Calu3 (cell line): ENCODE measurements around the gene GBX1. TPM values are rescaled to one million over a fixed set of nuclear protein-coding genes. Genes with fewer than 3 reads are reported as not detected.

Experiments used
- BruUV-seq: library from RNA; stranded (reverse); fragments of 400-500 nt; replicated peaks from 2 replicates; lab custom pipeline; 2021; lab: Mats Ljungman, UMichigan
- CTCF ChIA-PET: fragments of 300-600 bp; sonication (Branson Sonifier 250); formaldehyde crosslinking; loops from one replicate; lab custom pipeline; 2022; ENCODE audit warnings: antibody characterized with exemption; lab: Charles Lee
- DNase-seq: peaks from one replicate; pipeline ENCODE4 v3.0.0; 2022
- H3K27ac Mint-ChIP-seq: one replicate; pipeline ENCODE4 v1.8.0; 2022; ENCODE audit warnings: mixed read lengths; ENCODE audit not compliant: unreplicated experiment
- H3K27me3 Mint-ChIP-seq: one replicate; pipeline ENCODE4 v1.8.0; 2022; ENCODE audit warnings: mixed read lengths; ENCODE audit not compliant: unreplicated experiment
- H3K36me3 Mint-ChIP-seq: one replicate; pipeline ENCODE4 v1.8.0; 2022; ENCODE audit warnings: mild to moderate bottlenecking, moderate library complexity, mixed read lengths; ENCODE audit not compliant: insufficient read depth, unreplicated experiment
- H3K4me1 Mint-ChIP-seq: one replicate; pipeline ENCODE4 v1.8.0; 2022; ENCODE audit warnings: mild to moderate bottlenecking, low read depth, mixed read lengths; ENCODE audit not compliant: unreplicated experiment
- H3K4me3 Mint-ChIP-seq: one replicate; pipeline ENCODE4 v1.8.0; 2022; ENCODE audit warnings: mild to moderate bottlenecking, low read depth, moderate library complexity, mixed read lengths; ENCODE audit not compliant: unreplicated experiment
- H3K9me3 Mint-ChIP-seq: one replicate; pipeline ENCODE4 v1.8.0; 2022; ENCODE audit warnings: low read depth, mixed read lengths; ENCODE audit not compliant: unreplicated experiment
- CTCF ChIP-seq: fragments of 200-600 bp; IDR thresholded peaks from one replicate; pipeline ENCODE4 v1.8.0; 2022; ENCODE audit warnings: antibody characterized with exemption; ENCODE audit not compliant: unreplicated experiment
- intact Hi-C: fragments of 100-400 bp; cut with micrococcal nuclease; formaldehyde crosslinking; loops from one replicate; pipeline ENCODE4 v1.10.0; 2022; ENCODE audit not compliant: unreplicated experiment
- total RNA-seq: library from RNA; stranded (reverse); gene quantifications from 2 replicates; pipeline ENCODE4 v1.2.3, GENCODE V29; 2022

The GBX1 gene
- total RNA-seq, 1 experiment from 2014 or later: not detected

GRCh38 chr7:151117565-151117964 lies 49.9 kb downstream of the GBX1 start:
- no TSS peak for BruUV-seq
- Mint-ChIP-seq H3K9me3 (no peaks in the 10 kb centered on the region), H3K27ac (no peak overlapping the region), H3K36me3 (peaks cover 16% of the 10 kb centered on the region), H3K4me1 (peaks cover 7% of the 10 kb centered on the region), H3K27me3 (no peaks in the 10 kb centered on the region), H3K4me3 (no peak overlapping the region)
- CTCF ChIA-PET: no interaction called here
- no peak for DNase-seq
- TF ChIP-seq CTCF: no peak
- intact Hi-C loops: no loop called here

DNA sequence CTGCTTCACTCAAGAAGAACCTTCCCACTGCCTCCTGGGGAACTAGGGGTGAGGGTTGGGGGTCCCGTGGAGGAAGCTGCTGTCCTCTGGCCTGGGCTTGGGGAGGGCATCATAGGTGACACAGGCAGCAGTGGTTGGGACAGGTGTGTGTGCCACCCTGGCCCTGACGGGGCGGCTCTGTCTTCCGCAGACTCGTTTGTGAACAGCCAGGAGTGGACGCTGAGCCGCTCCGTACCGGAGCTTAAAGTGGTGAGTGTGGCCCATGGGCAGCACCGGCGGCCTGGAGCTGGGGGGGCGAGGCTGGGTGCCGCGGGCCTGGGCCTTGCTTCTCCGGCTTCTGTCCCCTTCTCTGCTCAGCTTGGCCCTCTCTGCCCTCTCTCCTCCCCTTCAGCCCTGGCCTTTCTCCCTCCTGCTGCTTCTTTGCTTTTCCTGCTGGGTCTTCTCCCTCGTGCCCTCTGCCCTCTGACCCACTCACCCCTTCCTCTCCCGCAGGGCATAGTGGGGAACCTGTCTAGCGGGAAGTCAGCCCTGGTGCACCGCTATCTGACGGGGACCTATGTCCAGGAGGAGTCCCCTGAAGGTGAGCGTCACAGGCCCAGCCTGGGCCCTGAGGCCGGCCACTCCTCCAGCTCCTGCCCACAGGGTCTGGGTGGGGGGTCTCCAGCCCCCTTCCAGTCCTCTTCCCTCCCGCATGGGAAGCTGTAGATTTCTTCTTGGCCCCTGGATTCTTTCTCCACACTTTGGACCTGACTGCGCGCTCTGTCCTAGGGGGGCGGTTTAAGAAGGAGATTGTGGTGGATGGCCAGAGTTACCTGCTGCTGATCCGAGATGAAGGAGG lies 50.7 kb downstream of the GBX1 start:
- CTCF ChIA-PET: interaction anchor here (0.7 to 1.6 kb wide), 2 partner anchors 7 to 88 kb away, joined by 3 to 6 read pairs; partner anchors contain the start of gene ABCB8
- no peak for DNase-seq
- H3K9me3 Mint-ChIP-seq: no peaks in the 10 kb centered on the region

GRCh38 chr7:151115836-151116418 lies 51.6 kb downstream of the GBX1 start:
- CTCF ChIA-PET: interaction anchor here (0.7 to 1.6 kb wide), 2 partner anchors 8 to 88 kb away, joined by 3 to 6 read pairs; partner anchors contain the start of gene ABCB8
- no peaks in the 10 kb centered on the region for H3K9me3 Mint-ChIP-seq

More for the DNA sequence above, 50.7 kb downstream of the GBX1 start:
- intact Hi-C loops: no loop called here
- H3K36me3 Mint-ChIP-seq: peaks cover 16% of the 10 kb centered on the region
- peaks cover 7% of the 10 kb centered on the region for H3K4me1 Mint-ChIP-seq
- no peak for TF ChIP-seq CTCF
- H3K27ac Mint-ChIP-seq: no peak overlapping the region
- no TSS peak for BruUV-seq
- H3K4me3 Mint-ChIP-seq: no peak overlapping the region
- H3K27me3 Mint-ChIP-seq: no peaks in the 10 kb centered on the region

More at GRCh38 chr7:151115836-151116418, 51.6 kb downstream of the GBX1 start:
- TF ChIP-seq CTCF: no peak
- intact Hi-C loops: no loop called here
- Mint-ChIP-seq H3K36me3 (peaks cover 13% of the 10 kb centered on the region), H3K27ac (no peak overlapping the region), H3K4me1 (peaks cover 7% of the 10 kb centered on the region), H3K4me3 (peak overlapping the region; percentile 52), H3K27me3 (no peaks in the 10 kb centered on the region)
- BruUV-seq: no TSS peak
- peak; percentile 76 for DNase-seq
